Measurements from ENCODE around the gene HACE1.

Gene HACE1

DNA sequence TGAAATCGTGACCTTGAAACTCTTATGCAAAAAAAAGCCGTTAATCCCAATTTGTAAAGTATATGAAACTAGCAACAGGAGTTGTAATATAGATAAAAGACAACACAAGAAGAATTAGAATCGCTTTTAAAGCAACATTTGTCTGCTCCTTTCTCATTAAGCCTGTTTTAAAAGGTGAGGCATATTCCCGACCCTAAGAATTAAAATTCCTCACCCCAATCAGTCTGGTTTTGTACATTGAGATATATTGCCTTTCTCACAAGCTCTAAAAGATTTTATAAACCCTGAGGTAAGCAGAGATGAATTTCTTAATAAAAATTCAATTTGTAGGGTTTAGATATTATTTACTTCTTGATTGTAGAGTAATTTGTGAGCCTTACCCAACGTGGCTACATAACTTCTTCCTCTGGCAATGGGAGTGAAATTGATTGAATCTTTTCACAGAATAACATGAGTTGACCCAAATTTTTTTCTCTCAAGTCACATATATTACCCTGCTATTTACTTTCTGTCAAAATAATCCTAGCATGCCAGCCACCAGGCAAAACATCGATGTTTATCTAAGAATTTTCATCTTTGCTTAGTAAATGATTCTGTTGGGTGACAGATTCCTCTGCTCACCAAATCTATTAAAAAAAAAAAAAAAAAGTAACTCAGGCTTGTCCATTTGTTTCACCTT is 173.7 kb downstream of the HACE1 start:
- DNase-seq (ENCODE audit: low spot score) = no peak

GRCh38 chr6:104684911-104685415 is 174.8 kb downstream of the HACE1 start:
- no peak for DNase-seq (ENCODE audit: low spot score)

GRCh38 chr6:104683809-104684208 is 175.9 kb downstream of the HACE1 start:
- DNase-seq (ENCODE audit: low spot score) = no peak

GRCh38 chr6:104682722-104683643 is 176.7 kb downstream of the HACE1 start:
- DNase-seq (ENCODE audit: low spot score) = peak; percentile 69

- DNase-seq (ENCODE audit: low spot score) = no peak
Measured at GRCh38 chr6:104680539-104680938, 179.2 kb downstream of the HACE1 start.

GRCh38 chr6:104679971-104680370 is 179.7 kb downstream of the HACE1 start:
- no peak for DNase-seq (ENCODE audit: low spot score)

Measured in CD4-positive, alpha-beta T cell treated with Interleukin-15 for 4 hours (primary cell).